Endothelial cell of umbilical vein (primary cell): ENCODE data around the gene TBC1D16. TPM values are rescaled to one million over a fixed set of nuclear protein-coding genes. Genes with fewer than 3 reads are reported as not detected.

Experiments
- BruUV-seq: library from RNA; stranded (reverse); fragments of 400-500 nt; replicated peaks from 2 replicates; lab custom pipeline; 2021; lab: Mats Ljungman, UMichigan
- CTCF ChIA-PET: fragments of 300-600, 350-600 bp; sonication (Branson Sonifier 250); formaldehyde crosslinking; loops from one replicate; lab custom pipeline; 2021; ENCODE audit warnings: antibody characterized with exemption, inconsistent platforms; lab: Charles Lee
- POLR2A ChIA-PET: fragments of 300-600, 350-600 bp; sonication (Branson Sonifier 250); formaldehyde crosslinking; loops from one replicate; lab custom pipeline; 2021; ENCODE audit warnings: antibody characterized with exemption, inconsistent platforms; lab: Charles Lee
- DNase-seq: peaks from one replicate; pipeline ENCODE4 v3.0.0-alpha.2; 2011; ENCODE audit warnings: low read depth, low spot score
- FAIRE-seq: peaks from 2 replicates; lab custom pipeline; 2011; peaks lifted over from hg19 to GRCh38; lab: Jason Lieb, UNC
- H2AFZ ChIP-seq: 2 replicates; pipeline ENCODE4 v1.6.0; 2012; ENCODE audit warnings: low read depth, low read length, control low read depth, inconsistent platforms
- H3K27ac ChIP-seq: 2 replicates; pipeline ENCODE4 v1.5.1; 2011; ENCODE audit warnings: low read depth, mild to moderate bottlenecking, control low read depth, low read length, moderate library complexity; ENCODE audit not compliant: insufficient read depth
- H3K27me3 ChIP-seq, 2 experiments: 2 replicates each; pipeline versions ENCODE4 v1.6.0 to v1.6.1; 2011; ENCODE audit warnings: low read length in 2 of 2, mixed read lengths in 1 of 2; ENCODE audit not compliant: control insufficient read depth in 2 of 2, insufficient read depth in 2 of 2
- H3K36me3 ChIP-seq, 2 experiments: 2 replicates in 1 of 2; 3 replicates in 1 of 2; pipeline ENCODE4 v1.5.1; 2011; ENCODE audit warnings: low read length in 2 of 2, mild to moderate bottlenecking in 1 of 2, moderate library complexity in 1 of 2; ENCODE audit not compliant: control insufficient read depth in 2 of 2, insufficient read depth in 2 of 2; ENCODE audit errors: extremely low read depth in 1 of 2
- H3K4me1 ChIP-seq: 3 replicates; pipeline ENCODE4 v1.5.1; 2011; ENCODE audit warnings: mild to moderate bottlenecking, low read length; ENCODE audit not compliant: control insufficient read depth, insufficient read depth; ENCODE audit errors: extremely low read depth
- H3K4me2 ChIP-seq: 2 replicates; pipeline ENCODE4 v1.6.1; 2011; ENCODE audit warnings: low read length, control low read depth, mixed read lengths; ENCODE audit not compliant: insufficient read depth
- H3K4me3 ChIP-seq, 3 experiments: fragments of 200-600 bp in 1 of 3; sonication (generic), shearing (Covaris generic) in 1 of 3; replicated peaks in 1 of 3; 2 replicates each; pipeline ENCODE4 v1.5.1; 2011 to 2016; ENCODE audit warnings: control low read depth in 3 of 3, low read length in 3 of 3, mild to moderate bottlenecking in 2 of 3, inconsistent platforms in 1 of 3, low read depth in 1 of 3, moderate library complexity in 1 of 3; ENCODE audit not compliant: insufficient read depth in 1 of 3
- H3K79me2 ChIP-seq: 2 replicates; pipeline ENCODE4 v1.6.0; 2012; ENCODE audit warnings: low read length, inconsistent platforms; ENCODE audit not compliant: control insufficient read depth, insufficient read depth
- H3K9ac ChIP-seq: replicated peaks from 2 replicates; pipeline ENCODE3; 2011; ENCODE audit warnings: low read length, control low read depth; ENCODE audit not compliant: insufficient read depth; ENCODE audit errors: extremely low read depth
- H3K9me1 ChIP-seq: replicated peaks from 3 replicates; pipeline ENCODE4 v1.6.0; 2011; ENCODE audit warnings: mild to moderate bottlenecking, low read length; ENCODE audit not compliant: control insufficient read depth, insufficient read depth; ENCODE audit errors: extremely low read depth
- H3K9me3 ChIP-seq: replicated peaks from 2 replicates; pipeline ENCODE4 v1.5.1; 2012; ENCODE audit warnings: low read length, inconsistent platforms; ENCODE audit not compliant: control insufficient read depth, insufficient read depth
- H4K20me1 ChIP-seq: replicated peaks from 2 replicates; pipeline ENCODE3; 2011; ENCODE audit warnings: mild to moderate bottlenecking, low read length; ENCODE audit not compliant: control insufficient read depth, insufficient read depth; ENCODE audit errors: extremely low read depth
- CTCF ChIP-seq, 2 donors: IDR thresholded peaks; 1 replicate in 1 of 2; 2 replicates in 1 of 2; pipeline ENCODE4 v1.5.1; 2011; ENCODE audit warnings: low read length in 2 of 2, mild to moderate bottlenecking in 2 of 2, moderate library complexity in 2 of 2, control low read depth in 1 of 2, inconsistent platforms in 1 of 2, low read depth in 1 of 2; ENCODE audit not compliant: insufficient read depth in 1 of 2; ENCODE audit errors: extremely low read depth in 1 of 2
- EZH2 ChIP-seq: IDR thresholded peaks from 2 replicates; pipeline ENCODE4 v1.6.1; 2012; ENCODE audit warnings: borderline replicate concordance, low read depth, mild to moderate bottlenecking, moderate library complexity, low read length, inconsistent platforms; ENCODE audit not compliant: severe bottlenecking
- FOS ChIP-seq: IDR thresholded peaks from 2 replicates; pipeline ENCODE4 v1.6.1; 2011; ENCODE audit warnings: mild to moderate bottlenecking, low read length, moderate library complexity, borderline replicate concordance; ENCODE audit not compliant: insufficient read depth
- GATA2 ChIP-seq: IDR thresholded peaks from 2 replicates; pipeline ENCODE4 v1.7.0; 2011; ENCODE audit warnings: low read depth, mild to moderate bottlenecking, moderate library complexity, mixed read lengths, low read length; ENCODE audit not compliant: insufficient read length, insufficient read depth
- JUN ChIP-seq: IDR thresholded peaks from 2 replicates; pipeline ENCODE4 v1.6.1; 2011; ENCODE audit warnings: borderline replicate concordance, low read depth; ENCODE audit not compliant: insufficient read length, insufficient read depth
- MAX ChIP-seq: IDR thresholded peaks from 2 replicates; pipeline ENCODE4 v1.6.1; 2011; ENCODE audit not compliant: insufficient read depth, insufficient read length
- MYC ChIP-seq: IDR thresholded peaks from one replicate; pipeline ENCODE4 v1.6.1; 2011; ENCODE audit warnings: mild to moderate bottlenecking, low read depth, low read length
- POLR2A ChIP-seq: IDR thresholded peaks from 2 replicates; pipeline ENCODE4 v1.6.1; 2012; ENCODE audit warnings: low read depth, mild to moderate bottlenecking, control low read depth, low read length
- POLR2AphosphoS5 ChIP-seq: IDR thresholded peaks from 2 replicates; pipeline ENCODE4 v1.6.1; 2012; ENCODE audit warnings: low read depth, mild to moderate bottlenecking, control low read depth, low read length, moderate library complexity; ENCODE audit not compliant: insufficient read depth
- dilution Hi-C: fragments of 300-500 bp; cut with MboI; formaldehyde crosslinking; loops from one replicate; pipeline ENCODE4 v1.15.0; 2019; ENCODE audit warnings: low sequenced_read_pairs; ENCODE audit not compliant: extremely low pct_ligation_motif_present
- intact Hi-C: fragments of 100-400 bp; cut with micrococcal nuclease; formaldehyde crosslinking; loops from one replicate; pipeline ENCODE4 v1.10.0; 2022
- polyA plus RNA-seq, 4 experiments: library from polyadenylated mRNA; depleted of rRNA in 3 of 4; stranded (reverse) in 3 of 4; unstranded in 1 of 4; fragments of >200 nt; gene quantifications; 2 replicates each; pipeline versions ENCODE4 v1.2.1 to v1.2.3, GENCODE V29; 2011 to 2012; ENCODE audit warnings: missing spikeins in 1 of 4
- total RNA-seq: library from RNA; stranded (reverse); gene quantifications from 2 replicates; pipeline ENCODE4 v1.2.3, GENCODE V29; 2021

TBC1D16 gene
- total and polyA plus RNA-seq, 2 donors (not counting 3 experiments of a cell fraction or from before 2014, with no cell fraction given), result 12.9 to 48.6 TPM

DNA sequence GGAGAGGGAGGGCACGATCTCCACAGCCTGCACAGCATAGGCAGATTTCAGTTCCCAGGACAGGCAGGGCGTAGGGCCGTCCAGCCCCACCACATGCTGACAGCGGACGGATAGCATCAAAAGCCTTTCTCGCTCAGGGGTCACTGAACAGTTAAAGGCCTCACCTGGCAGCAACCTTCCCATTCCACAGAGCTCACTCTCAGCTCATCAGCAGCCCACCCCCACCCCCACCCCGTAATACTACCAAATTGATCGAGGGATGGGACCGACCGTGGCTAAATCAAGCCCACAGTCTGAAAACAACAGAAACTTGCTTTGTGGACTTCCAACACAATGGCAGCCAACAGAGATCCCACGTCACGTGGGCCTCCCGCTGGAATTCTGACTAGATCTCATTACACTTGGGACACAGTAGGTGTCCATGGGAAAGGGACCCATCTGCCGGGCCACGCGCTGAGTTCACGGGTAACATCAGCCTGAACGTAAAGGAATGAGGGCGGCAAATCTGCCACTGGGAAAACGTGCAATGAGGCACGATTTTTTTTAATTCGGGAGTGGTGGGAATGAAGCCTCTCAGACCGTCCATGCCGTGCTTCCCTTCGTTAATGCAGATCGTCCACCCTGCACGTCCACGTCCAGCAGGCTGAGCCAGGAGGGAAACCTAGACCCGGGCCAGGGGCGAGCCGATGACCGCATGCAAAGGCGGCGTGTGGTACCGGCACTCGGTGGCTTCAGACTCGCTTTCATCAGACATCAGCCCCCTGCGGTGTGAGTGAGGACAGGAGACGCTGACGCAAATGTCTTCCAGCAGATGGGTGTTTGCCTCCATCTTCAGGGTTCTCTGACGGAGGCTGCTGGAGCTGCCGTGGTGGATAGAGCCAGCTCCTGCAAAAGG is 92.1 kb downstream of the TBC1D16 start:
- Histone ChIP-seq H3K4me1 (no peaks in the 10 kb centered on the region), H2AFZ (no peak overlapping the region), H3K27ac (no peak overlapping the region), H3K9me1 (no peaks in the 10 kb centered on the region), H3K9ac (no peak overlapping the region), H3K4me2 (no peak overlapping the region), H4K20me1 (no peaks in the 10 kb centered on the region), H3K79me2 (no peaks in the 10 kb centered on the region), H3K36me3 (peaks cover 0 to 41% of the 10 kb centered on the region in 2 experiments), H3K27me3 (no peaks in the 10 kb centered on the region), H3K9me3 (no peaks in the 10 kb centered on the region), H3K4me3 (no peak overlapping the region)
- ChIA-PET POLR2A (no interaction called here), CTCF (no interaction called here)
- FAIRE-seq (no peak), DNase-seq (no peak)
- TF ChIP-seq POLR2A (no peak), GATA2 (no peak), FOS (no peak), MAX (no peak), JUN (no peak), POLR2AphosphoS5 (no peak), MYC (no peak), EZH2 (no peak), CTCF (IDR thresholded peaks at IDR 0.05; ENCODE audit: extremely low read depth in 1 of 2, insufficient read depth in 1 of 2, low read depth in 1 of 2, low read length in 2 of 2) (no peak)
- dilution Hi-C loops, result no loop called here
- intact Hi-C loops, result no loop called here
- no TSS peak for BruUV-seq
